Stimulated activated CD4-positive, alpha-beta T cell treated with anti-CD3 and anti-CD28 coated beads, Interleukin-12 subunit alpha, Interleukin-12 subunit beta, amount 100 ng/mL, for 24 hours (primary cell): ENCODE results near the gene CREB3L2.
"Not testable (repeated sequence)": the region's sequence is repeated elsewhere in the genome, so short reads cannot be mapped to it uniquely, and the experiment has no call there.

ENCODE experiments used
- DNase-seq, 2 experiments: peaks; one replicate each; pipeline ENCODE4 v3.0.0-alpha.2; 2020; ENCODE audit warnings: low read depth in 2 of 2

CREB3L2 gene

GRCh38 chr7:138014201-138014600, 12.3 kb upstream of the CREB3L2 start:
- not testable (repeated sequence) for DNase-seq

DNA sequence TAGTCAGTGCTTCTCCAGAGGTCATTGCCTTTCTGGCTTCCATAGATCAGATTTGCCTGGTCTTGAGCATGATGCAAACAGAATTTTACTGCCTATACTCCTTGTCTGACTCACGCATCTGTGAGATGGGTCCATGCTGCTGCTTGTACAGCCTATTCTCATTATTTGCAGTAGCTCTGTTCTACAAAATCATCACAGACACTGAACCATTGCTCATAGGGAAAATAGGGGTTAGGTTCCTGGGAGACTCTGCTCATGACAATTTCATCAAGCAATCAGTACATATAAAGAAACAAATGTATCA, 7.4 kb upstream of the CREB3L2 start:
- no peak for DNase-seq

DNA sequence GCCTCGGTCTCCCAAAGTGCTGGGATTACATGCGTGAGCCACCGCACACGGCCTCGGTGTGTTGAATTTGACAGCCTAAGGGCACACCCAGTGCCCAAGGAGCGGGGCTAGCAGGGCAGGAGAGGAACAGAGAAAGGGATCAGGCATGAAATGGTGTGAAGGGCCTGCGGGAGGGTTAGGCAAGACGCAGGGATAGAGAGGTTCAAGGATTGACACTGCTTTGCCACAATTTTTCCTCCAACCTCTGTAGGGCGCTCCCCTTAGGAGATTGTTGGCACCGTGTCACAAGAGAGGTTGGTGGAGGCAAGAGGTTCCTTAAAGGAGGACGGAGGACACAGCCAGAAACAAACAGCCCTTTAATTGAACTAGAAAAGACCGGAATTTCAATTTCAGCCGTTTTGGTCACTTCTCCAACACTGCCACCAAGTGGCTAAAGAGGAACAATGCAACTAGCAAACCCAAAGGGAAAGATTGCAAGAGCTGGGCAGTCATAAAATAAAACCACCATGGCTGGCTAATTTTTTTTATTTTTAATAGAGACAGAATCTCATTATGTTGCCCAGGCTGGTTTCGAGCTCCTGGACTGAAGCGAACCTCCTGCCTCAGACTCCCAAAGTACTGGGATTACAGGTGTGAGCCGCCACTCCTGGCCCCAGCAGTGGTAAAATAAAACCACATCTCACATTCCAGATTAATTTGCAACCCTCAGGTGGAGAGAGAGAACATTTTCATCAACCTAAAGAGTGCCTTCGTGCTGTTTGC, 6.9 kb upstream of the CREB3L2 start:
- no peak for DNase-seq

DNA sequence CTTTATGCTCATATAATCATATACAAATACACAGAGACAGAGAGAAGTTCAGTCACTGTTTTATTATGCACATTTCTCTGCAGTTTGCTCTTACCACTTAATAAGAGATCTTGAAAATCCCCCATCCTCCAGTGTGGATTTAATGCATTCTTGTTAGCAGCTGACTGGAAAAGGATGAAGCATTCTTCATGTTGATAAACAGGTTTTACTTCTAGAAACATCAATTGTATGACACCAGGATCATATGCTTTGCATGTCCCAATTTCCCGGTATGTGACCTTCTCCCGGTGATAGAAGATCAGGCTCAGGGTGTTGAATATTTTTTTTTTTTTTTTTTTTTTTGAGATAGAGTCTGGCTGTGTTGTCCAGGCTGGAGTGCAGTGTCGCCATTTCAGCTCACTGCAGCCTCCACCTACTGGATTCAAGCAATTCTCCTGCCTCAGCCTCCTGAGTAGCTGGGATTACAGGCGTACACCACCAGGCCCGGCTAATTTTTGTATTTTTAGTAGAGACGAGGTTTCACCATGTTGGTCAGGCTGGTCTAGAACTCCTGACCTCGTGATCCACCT, 6.2 kb upstream of the CREB3L2 start:
- DNase-seq, result no peak

- DNase-seq, result no peak
Observed at GRCh38 chr7:138006106-138006505, 4.2 kb upstream of the CREB3L2 start.

DNA sequence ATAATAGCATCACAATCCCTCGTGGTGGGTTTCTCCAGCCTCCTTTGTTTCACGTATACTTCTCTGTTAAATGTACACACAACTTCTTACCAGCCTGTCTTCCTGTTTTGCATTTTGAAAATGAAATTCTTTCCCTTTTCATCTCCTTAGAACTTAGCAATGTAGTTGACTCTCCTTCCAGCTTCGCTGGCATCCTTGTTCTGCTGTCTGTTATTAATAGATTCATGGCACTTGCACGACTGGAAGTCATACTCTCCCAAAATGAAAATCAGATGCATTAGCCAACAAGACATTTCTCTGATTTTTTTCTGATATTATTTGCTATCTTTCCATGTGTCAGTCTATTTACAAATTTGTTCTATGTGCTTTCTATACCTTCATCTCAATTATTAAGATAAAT, 3.0 kb upstream of the CREB3L2 start:
- no peak for DNase-seq

DNA sequence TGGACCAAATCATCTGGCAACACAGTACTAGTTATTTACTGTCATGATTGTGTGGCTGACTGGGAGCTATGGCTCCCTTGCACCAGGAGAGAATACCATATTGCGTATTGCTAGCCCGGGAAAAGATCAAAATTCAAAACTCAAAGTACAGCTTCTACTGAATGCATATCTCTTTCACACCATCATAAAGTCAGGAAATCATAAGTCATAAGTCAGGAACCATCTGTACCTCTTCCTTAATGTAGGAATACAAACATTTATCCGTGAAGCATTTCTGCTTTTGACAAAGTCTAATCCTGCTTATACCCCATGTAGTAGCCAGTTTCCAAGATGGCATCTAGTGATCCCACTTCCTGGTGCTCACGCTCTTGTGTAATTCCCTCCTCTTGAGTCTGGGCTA, 2.2 kb upstream of the CREB3L2 start:
- no peak for DNase-seq

GRCh38 chr7:138002828-138003189, 923 bp upstream of the CREB3L2 start:
- no peak for DNase-seq

DNA sequence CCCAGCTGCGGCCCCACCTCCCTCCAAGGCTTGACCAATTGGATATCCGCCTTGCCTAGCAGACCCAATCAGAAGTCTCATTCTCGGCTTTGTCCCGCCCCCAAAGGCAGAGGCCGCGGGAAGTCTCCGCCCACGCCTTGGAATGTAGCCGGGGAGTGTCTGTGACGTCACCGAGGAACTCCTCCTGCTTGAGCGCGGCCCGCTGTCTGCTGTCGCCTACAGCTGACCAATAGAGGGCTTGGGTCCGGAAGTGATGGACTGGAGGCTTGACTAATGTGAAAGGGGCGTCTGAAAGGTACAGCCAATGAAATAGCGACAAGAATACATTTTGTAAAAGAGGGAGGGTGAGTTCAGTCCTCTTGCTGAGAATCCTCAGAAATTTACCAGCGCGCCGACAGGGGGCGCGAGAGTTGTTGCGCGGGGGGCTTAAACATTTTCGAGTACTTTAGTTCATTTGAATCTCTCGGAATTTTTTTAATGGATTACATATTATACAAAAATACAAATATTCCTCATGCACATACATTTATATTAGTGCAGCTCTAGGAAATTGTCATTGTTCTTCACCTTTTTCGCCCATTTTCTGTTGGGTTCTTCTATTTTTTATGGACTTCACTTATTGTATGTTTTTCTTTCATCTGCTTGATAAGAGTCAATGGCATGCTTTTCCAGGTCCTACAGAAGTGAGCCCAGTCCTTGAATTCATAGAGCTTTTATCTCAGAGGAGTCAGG, 376 bp upstream of the CREB3L2 start:
- DNase-seq, result peak; percentile 95 to 99

DNA sequence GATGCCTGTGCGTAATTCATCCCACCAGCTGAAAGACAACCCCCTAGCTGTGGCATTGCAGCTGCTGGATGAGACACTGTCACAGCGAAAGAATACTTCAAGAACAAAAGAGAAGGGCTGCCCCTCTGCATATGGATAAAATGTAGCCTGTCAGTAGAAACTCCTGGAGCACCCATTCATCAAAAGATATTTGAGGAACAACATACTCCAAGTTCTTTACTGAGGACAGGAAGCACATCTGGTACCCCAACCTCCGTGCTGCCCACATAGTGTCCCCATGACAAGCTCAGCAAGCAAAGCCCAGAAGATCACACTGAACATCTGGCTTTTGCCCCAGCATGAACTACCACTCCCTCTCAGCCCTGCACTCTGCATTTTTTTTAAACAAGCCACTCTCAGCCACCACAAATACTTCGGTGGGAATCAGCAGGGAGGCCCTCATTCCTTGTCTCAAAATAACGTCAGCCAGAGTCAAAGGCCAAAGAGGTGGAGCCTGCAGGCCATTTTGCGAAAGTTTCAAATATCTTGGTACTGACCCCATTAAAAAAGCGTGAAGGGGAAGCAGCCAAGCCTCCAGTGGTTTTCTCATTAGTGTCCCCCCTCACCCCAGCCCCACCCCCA, 1.7 kb downstream of the CREB3L2 start:
- DNase-seq, result no peak

GRCh38 chr7:137999496-138000080, 2.3 kb downstream of the CREB3L2 start:
- no peak for DNase-seq

GRCh38 chr7:137998250-137998649, 3.6 kb downstream of the CREB3L2 start:
- DNase-seq, result no peak

DNA sequence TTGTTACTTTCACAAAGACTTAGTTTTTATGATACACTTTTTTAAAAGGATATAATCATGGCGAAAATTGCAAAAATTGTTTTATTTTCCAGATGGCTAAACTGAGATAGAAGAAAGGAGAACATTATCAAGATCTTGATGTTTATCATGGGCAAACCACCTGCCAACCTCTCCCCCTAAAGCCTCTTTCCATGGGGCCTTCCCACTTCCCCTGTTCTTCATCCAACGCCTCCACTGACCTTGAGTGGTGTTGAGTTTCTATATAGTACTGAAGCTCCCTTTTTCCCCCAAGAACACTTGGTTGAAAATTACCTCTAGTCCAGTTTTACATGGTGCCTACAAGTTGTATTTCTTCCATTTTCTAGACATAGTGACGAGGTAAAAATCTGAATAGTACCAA, 5.0 kb downstream of the CREB3L2 start:
- no peak for DNase-seq

GRCh38 chr7:137996386-137996851, 5.5 kb downstream of the CREB3L2 start:
- DNase-seq, result no peak

- no peak for DNase-seq
Observed at GRCh38 chr7:137994216-137994615, 7.7 kb downstream of the CREB3L2 start.

- no peak for DNase-seq
Observed at GRCh38 chr7:137993395-137993743, 8.5 kb downstream of the CREB3L2 start.

- DNase-seq, result no peak
Observed at GRCh38 chr7:137992550-137993394, 9.1 kb downstream of the CREB3L2 start.

DNA sequence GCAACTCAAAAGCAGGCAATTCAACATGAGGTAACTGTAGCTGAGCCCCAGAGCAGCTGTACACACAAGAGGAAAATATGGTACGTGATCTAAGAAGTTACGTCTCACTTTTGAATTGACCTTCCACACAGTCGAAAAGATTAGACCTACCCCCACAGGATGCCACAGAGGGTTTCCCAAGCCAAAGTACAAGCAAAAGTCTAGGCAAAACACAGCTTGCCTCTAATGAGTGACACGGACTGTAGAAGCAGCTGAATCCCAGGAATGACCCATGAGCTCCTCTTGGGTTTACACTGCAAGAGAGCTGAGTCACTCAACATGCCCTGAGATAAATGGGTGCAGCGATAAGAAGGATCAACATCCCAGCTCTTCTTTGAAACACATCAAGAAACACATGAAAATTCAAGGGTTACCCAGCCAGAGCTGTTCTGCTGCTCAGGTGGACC, 9.8 kb downstream of the CREB3L2 start:
- DNase-seq, result no peak

DNA sequence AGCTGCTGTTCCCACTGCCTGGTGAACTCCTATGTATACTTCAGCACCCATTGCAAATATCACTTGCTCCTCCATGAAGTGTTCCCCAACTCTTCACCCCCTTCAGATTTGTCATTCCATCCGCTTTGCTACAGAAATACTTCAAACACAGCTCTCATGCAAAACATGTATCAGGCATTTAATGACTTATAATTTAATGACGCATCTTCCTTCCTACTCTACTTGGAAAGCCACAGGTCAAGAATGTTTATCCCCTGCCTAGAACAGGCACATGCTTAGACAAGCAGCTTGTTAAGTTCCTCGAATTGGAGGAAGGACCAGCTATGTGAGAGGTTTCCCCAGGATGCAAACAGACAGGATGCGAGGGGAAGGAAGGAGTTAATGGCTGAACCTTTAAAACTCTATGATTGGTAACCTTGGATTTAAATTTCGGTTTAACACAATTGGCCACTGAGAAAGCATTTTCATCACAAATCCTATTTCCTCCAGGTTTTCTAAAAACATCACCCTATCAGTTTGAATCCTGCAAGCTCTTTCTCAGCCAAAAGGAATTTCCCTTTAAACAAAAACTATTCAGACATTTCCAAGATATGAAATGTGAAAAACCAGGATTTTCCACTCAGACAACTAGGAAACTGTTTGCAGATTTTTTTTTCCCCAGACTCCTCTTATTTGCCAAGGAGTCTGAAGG, 11.5 kb downstream of the CREB3L2 start:
- no peak for DNase-seq

GRCh38 chr7:137989590-137989989, 12.3 kb downstream of the CREB3L2 start:
- DNase-seq, result no peak

DNA sequence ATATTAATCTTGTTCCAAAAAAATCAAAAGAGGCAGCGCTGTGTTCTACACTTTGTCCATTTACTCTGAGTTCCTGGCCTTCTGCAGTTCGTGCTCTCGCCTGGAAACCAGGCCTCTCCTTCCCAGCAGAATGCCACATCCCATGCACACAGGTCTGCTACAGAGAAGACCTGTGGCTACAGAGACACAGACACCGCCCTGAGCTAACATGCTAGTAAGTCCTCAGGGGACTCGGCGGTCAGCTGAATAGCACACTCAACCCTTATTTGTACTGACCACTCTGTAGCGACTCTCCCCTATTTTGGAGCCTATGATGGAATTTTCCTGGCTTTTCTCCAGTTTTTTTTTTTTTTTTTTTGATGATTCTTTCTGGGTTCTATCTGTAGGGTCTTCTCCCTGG, 12.8 kb downstream of the CREB3L2 start:
- DNase-seq, result no peak
